ENCODE data around the gene TAS2R46.

Gene TAS2R46

DNA sequence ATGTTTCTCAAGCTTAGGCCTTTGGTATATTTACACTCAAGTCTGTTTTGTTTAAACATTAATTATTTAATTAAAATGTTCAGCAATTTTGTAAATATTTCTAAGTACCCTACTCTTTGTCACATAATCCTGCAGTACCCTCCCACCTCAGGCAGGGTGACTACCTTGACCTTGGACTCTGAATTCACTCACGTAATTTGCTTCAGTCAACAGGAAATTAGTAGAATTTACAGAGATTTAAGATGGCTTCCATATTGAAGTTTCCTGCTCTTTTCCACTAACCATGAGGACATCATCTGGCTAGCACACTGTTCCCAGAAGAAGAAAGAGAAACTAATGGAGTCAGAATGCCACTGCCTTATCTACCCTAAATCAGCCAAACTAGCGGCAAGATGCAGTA is 38.7 kb downstream of the TAS2R46 start:
- TF ChIP-seq, protein P1, sequence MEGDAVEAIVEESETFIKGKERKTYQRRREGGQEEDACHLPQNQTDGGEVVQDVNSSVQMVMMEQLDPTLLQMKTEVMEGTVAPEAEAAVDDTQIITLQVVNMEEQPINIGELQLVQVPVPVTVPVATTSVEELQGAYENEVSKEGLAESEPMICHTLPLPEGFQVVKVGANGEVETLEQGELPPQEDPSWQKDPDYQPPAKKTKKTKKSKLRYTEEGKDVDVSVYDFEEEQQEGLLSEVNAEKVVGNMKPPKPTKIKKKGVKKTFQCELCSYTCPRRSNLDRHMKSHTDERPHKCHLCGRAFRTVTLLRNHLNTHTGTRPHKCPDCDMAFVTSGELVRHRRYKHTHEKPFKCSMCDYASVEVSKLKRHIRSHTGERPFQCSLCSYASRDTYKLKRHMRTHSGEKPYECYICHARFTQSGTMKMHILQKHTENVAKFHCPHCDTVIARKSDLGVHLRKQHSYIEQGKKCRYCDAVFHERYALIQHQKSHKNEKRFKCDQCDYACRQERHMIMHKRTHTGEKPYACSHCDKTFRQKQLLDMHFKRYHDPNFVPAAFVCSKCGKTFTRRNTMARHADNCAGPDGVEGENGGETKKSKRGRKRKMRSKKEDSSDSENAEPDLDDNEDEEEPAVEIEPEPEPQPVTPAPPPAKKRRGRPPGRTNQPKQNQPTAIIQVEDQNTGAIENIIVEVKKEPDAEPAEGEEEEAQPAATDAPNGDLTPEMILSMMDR (IDR thresholded peaks at IDR 0.05; ENCODE audit: low read depth, low read length): no peak
- no peak for TF ChIP-seq POLR2A (IDR thresholded peaks at IDR 0.05; ENCODE audit: extremely low read depth, insufficient read length)
- no peak for DNase-seq (ENCODE audit: low read depth)

DNA sequence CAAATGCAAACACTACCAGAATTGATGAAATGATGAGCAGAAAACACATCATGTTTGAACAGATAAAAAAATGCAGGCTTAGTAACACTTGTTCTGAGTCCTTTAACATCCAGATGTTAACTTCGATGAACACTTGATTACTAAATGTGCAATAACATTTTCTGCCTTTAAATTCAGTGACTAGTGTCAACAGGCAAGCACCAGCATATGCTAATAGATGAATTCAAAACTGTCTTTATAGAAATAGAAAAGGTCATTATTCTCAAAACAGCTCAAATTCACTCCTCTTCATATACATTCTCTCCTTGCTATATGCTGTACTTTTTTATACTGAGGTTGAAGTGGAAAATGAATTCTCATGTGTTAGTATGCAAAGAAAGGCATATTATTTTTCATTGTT is 39.6 kb downstream of the TAS2R46 start, which contains the start of gene TAS2R19:
Gene TAS2R19 (minus strand): TSS at position 101 of the 400 bp plus-strand sequence. CDS start 49 bp downstream, at position 52.
- no peak for DNase-seq (ENCODE audit: low read depth)
- H3K4me3 ChIP-seq (ENCODE audit: low read depth, low read length): no peak within 1 kb of the TSS
- TF ChIP-seq, protein P2, sequence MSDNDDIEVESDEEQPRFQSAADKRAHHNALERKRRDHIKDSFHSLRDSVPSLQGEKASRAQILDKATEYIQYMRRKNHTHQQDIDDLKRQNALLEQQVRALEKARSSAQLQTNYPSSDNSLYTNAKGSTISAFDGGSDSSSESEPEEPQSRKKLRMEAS (IDR thresholded peaks at IDR 0.05; ENCODE audit: low read depth, low read length): no peak
- TF ChIP-seq MYC (IDR thresholded peaks at IDR 0.05; ENCODE audit: low read depth, low read length) (no peak), POLR2A (IDR thresholded peaks at IDR 0.05; ENCODE audit: extremely low read depth, insufficient read length) (no peak)
- TF ChIP-seq, protein P1 (IDR thresholded peaks at IDR 0.05; ENCODE audit: low read depth, low read length): no peak

More for the DNA sequence above, 38.7 kb downstream of the TAS2R46 start:
- H3K4me3 ChIP-seq (ENCODE audit: low read depth, low read length): no peak overlapping the region

DNA sequence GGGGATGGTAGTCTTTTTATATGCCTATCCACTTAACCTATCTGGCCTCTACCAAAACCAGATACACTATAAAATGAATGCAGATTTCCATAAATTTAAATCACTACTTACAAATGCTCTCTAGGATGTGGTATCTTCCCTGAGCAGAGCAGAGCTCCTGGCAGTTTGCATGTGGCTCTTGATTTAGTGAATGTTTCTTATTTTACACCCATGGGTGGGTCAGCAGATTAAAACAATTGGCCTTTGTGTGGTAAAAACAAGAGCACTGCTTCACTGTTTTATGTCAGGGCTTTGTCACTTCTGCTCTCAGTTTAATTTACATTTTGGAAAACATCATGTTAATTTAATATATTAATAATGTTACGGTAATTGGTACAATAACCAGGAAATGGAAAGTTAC is 45.2 kb downstream of the TAS2R46 start:
- no peak overlapping the region for H3K4me3 ChIP-seq (ENCODE audit: low read depth, low read length)
- no peak for DNase-seq (ENCODE audit: low read depth)
- TF ChIP-seq, protein P1 (IDR thresholded peaks at IDR 0.05; ENCODE audit: low read depth, low read length): no peak
- TF ChIP-seq, protein P2 (IDR thresholded peaks at IDR 0.05; ENCODE audit: low read depth, low read length): no peak
- TF ChIP-seq MYC (IDR thresholded peaks at IDR 0.05; ENCODE audit: low read depth, low read length) (no peak), POLR2A (IDR thresholded peaks at IDR 0.05; ENCODE audit: extremely low read depth, insufficient read length) (no peak)

DNA sequence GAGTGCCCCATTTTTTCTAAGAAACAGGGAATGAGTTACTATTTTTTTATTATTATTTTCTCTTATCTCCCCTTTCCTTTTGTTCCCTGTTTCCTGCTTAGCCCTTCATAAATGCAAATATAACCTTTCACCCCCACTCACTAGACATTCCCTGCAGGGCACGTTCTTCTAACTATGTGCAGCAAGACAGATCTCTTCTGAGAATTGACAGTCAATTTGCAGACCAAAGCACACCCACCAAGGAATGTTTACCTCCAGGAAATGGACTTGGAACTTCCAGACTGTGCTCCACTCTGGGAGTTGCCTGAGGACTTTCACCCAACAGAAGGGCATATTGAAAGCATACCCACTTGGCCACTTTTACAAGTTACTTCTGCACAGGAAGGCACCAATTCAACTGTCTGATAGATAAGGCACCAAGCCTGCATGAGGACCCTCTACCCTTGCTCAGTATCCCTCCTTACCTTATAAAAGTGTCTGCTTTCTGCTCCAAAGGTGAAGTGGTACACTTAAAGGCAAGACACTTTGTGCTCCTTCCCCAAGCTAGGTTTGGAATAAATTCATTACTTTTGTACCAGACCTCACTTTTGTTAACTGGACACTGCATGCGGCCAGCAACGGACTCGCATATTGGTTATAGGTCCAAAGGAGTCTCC is 46.2 kb downstream of the TAS2R46 start:
- TF ChIP-seq, protein P1 (IDR thresholded peaks at IDR 0.05; ENCODE audit: low read depth, low read length): no peak
- TF ChIP-seq, protein P2 (IDR thresholded peaks at IDR 0.05; ENCODE audit: low read depth, low read length): no peak
- TF ChIP-seq POLR2A (IDR thresholded peaks at IDR 0.05; ENCODE audit: extremely low read depth, insufficient read length): no peak
- no peak for TF ChIP-seq MYC (IDR thresholded peaks at IDR 0.05; ENCODE audit: low read depth, low read length)
- no peak overlapping the region for H3K4me3 ChIP-seq (ENCODE audit: low read depth, low read length)

DNA sequence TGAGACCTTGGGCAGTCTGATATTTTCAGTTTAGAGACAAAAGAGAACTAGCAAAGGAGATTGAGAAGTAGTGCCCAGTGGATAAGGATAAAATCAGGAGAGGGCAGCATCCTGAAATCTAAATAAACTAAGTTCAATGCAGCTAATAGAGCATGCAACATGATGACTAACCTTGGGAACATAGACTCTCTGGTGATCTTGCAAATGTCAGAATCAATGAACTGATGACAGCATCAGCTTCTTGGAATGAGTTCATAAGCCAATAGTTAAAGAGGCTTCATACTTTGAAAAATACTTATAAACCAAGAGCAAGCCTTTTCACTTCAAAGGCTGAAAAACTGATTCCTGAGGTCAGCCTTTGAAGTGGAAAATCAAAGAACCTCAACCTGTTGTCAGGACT is 47.9 kb downstream of the TAS2R46 start:
- TF ChIP-seq, protein P2 (IDR thresholded peaks at IDR 0.05; ENCODE audit: low read depth, low read length): no peak
- TF ChIP-seq MYC (IDR thresholded peaks at IDR 0.05; ENCODE audit: low read depth, low read length) (no peak), POLR2A (IDR thresholded peaks at IDR 0.05; ENCODE audit: extremely low read depth, insufficient read length) (no peak)
- TF ChIP-seq, protein P1 (IDR thresholded peaks at IDR 0.05; ENCODE audit: low read depth, low read length): no peak
- H3K4me3 ChIP-seq (ENCODE audit: low read depth, low read length): no peak overlapping the region
- no peak for DNase-seq (ENCODE audit: low read depth)

More for the DNA sequence above, 46.2 kb downstream of the TAS2R46 start:
- DNase-seq (ENCODE audit: low read depth): no peak

All from NB4 (cell line).